AG09309 (cell line): ENCODE results near the gene C1RL.

Source experiments
- DNase-seq: peaks from one replicate; pipeline ENCODE4 v3.0.0-alpha.2; 2010; ENCODE audit warnings: low read depth
- H3K4me3 ChIP-seq: 2 replicates; pipeline ENCODE4 v1.5.1; 2011; ENCODE audit warnings: mild to moderate bottlenecking, low read depth, low read length, moderate library complexity; ENCODE audit not compliant: control insufficient read depth
- TF ChIP-seq, protein P1 (sequence below): IDR thresholded peaks from 2 replicates; pipeline ENCODE4 v1.5.1; 2011; ENCODE audit warnings: mild to moderate bottlenecking, low read depth, low read length, inconsistent platforms; ENCODE audit not compliant: insufficient read depth, control insufficient read depth; ENCODE audit errors: missing control alignments

The C1RL gene

DNA sequence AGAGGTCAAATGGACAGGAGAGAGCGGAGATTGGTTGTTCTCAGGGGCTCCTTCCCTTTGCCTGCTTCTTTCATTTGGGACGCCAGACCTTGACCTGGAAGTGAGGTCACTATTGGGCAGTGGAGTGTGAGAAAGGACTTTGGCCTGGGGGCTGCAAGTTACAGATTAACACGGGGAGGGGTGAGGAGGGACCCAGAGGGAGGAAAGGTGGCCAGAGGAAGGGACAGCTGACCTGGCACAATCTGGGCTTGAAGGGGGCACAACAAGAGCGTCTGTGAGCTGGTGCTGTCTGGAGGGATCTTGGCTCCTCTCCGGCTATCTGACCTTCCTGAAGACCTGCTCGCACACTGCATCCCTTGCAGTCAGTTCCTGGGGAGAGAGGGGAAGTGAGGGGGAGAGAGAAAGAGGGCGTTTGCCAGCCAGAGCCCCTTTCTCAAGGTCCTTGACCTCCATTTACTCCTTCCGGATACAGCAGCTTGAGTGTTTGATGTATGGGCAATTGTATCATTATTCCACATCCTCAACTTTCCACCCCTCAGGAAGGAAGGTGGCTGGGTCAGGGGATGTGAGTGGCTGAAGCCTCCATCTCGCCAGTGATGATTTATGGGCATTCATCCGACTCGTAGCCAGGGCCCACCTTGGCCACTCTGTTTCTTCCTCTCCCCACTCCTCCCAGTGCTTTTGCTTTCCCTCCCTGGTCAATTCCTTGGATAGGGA lies 14.9 kb upstream of the C1RL start:
- no peak overlapping the region for H3K4me3 ChIP-seq
- TF ChIP-seq, protein P1, sequence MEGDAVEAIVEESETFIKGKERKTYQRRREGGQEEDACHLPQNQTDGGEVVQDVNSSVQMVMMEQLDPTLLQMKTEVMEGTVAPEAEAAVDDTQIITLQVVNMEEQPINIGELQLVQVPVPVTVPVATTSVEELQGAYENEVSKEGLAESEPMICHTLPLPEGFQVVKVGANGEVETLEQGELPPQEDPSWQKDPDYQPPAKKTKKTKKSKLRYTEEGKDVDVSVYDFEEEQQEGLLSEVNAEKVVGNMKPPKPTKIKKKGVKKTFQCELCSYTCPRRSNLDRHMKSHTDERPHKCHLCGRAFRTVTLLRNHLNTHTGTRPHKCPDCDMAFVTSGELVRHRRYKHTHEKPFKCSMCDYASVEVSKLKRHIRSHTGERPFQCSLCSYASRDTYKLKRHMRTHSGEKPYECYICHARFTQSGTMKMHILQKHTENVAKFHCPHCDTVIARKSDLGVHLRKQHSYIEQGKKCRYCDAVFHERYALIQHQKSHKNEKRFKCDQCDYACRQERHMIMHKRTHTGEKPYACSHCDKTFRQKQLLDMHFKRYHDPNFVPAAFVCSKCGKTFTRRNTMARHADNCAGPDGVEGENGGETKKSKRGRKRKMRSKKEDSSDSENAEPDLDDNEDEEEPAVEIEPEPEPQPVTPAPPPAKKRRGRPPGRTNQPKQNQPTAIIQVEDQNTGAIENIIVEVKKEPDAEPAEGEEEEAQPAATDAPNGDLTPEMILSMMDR, result no peak
- no peak for DNase-seq

DNA sequence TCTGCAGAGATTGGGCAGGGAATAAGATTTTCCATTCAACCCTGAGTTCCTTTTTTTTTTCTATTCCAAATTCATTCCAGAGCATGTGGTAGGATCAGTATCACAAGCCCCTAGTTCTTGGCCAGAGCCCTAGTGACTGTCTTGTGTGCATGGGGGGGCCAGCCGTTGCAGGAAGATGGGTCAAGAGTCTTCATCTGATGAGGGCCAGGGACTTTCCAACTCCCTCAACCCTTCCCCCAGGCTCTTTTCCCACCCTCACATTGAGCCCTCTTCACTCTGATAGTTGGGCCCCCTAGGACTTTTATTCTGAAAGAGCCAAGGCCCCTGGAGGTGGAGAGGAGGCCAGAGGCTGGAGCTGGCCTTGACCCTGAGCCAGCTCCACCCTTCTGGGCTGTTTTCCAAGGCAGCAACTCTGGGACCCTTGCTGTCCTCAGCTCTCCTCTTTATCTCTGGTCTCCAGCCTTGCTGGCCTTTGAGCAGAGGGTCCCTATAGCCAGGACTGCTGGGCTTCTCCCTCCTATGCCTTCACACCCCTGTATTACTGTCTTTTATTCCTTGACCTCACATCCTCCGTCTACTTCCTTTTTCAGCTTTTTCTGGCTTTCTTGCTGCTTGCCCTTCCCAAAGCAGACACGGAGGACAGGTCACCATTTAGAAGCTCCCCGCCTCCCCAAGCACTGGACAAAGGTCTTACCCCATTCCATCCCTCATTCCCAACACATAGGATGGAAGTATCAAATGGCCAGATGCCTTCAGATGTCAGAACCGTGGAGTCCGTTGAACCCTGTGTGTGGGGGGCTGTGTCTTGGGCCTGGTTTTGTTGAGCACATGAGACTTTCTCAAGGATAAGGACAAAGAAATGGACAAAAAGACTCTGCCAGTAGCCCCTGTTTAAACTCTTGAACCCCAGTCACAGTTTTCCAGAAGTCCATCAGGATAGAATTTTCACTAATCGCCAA lies 14.1 kb upstream of the C1RL start:
- no peak overlapping the region for H3K4me3 ChIP-seq
- TF ChIP-seq, protein P1, result no peak
- no peak for DNase-seq

DNA sequence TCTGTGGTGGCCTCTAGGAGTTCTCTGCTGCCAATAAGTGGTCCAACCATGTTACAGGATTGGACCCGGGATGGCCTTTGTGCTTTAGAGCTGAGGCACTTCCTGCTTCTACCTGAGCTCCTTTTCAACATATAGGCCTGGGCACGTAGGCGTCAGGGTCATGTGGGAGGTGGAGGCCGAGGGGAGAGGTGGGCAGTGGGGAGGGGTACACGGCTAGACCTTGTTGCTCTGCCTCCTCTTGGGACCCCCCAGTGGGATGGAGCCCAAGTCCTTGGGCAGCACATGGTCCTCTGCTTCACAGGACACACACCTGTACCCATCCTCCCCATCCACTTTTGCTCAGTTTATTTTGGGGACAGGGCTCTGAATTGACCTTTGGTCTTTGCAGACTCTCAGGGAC lies 12.3 kb upstream of the C1RL start:
- TF ChIP-seq, protein P1, result no peak
- no peak overlapping the region for H3K4me3 ChIP-seq
- DNase-seq, result no peak

DNA sequence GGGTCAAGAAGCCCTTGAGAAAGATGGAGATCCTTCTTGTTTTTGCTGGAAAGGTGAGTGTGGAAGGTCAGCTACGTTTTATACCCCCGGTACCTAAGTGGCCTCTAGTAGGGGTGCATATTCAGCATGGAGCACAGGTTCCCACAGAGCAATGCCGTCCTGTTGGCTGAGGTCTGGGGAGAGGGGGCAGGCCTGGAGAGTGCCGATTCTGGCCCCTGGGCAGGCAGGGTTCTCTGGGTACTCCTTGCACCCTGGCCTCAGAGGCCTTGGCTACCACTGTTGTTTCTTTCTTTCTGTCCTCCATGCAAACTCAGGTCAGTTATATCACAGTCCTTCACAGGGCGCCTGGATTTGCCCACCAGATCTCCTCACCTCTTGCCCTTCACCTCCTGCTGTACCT lies 11.2 kb upstream of the C1RL start:
- DNase-seq, result no peak
- TF ChIP-seq, protein P1, result no peak
- no peak overlapping the region for H3K4me3 ChIP-seq

DNA sequence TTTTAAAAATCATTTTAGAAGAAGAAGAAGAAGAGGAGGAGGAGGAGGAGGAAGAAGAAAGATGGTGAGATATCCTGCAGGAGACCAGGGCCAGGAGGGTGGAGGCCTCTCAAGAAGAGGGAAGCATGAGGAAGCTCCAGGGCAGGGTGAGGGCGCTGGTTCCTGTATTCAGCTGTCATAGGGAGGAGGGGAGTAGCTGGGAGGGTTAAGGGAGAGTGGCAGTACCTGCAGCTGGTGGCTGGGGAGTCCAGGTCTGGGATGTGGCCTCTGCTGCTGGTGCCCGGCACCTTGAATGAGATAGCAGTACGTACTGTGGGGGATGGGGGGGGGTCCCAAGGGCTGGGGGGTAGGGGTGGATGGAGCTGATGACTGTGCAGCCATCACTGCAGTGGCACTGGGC lies 9.9 kb upstream of the C1RL start:
- DNase-seq, result no peak
- no peak overlapping the region for H3K4me3 ChIP-seq
- TF ChIP-seq, protein P1, result no peak

DNA sequence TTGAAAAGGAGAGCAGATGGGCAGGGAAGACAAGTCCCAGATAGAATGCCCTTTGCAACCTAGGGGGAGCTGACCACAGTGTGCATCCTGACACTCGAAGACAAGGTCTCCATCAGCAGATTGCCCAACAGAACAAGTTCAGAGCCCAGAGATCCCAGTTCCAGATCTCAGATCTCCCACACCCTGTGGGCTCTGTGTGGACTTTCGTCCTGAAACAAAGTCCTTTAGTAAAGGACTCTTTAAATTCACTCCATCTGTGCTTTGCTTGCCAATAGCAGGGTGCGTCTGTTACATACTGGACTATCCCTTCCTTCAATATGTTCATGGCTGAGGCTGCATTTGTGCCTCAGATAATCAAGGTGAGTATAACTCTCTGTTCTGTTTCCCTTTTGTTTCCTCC lies 8.7 kb upstream of the C1RL start:
- no peak for DNase-seq
- TF ChIP-seq, protein P1, result no peak
- H3K4me3 ChIP-seq, result no peak overlapping the region
